CD14-positive monocyte (primary cell): ENCODE data around the gene LSM3. TPM values are rescaled to one million over a fixed set of nuclear protein-coding genes. Genes with fewer than 3 reads are reported as not detected.

Source experiments
- DNase-seq, 3 donors: peaks; one replicate each; pipeline ENCODE4 v3.0.0-alpha.2; 2011 to 2022
- H2AFZ ChIP-seq: 2 replicates; pipeline ENCODE4 v1.6.0; 2012; ENCODE audit warnings: mild to moderate bottlenecking, low read depth, low read length, inconsistent platforms; ENCODE audit not compliant: insufficient read depth, poor library complexity, severe bottlenecking
- H3K27ac ChIP-seq, 2 donors: 1 replicate in 1 of 2; 2 replicates in 1 of 2; pipeline ENCODE4 v1.5.1; 2012 to 2013; ENCODE audit warnings: low read length in 2 of 2, control low read depth in 1 of 2, inconsistent platforms in 1 of 2, low read depth in 1 of 2, mild to moderate bottlenecking in 1 of 2
- H3K27me3 ChIP-seq, 2 donors: one replicate each; pipeline versions ENCODE4 v1.6.0 to v1.6.1; 2011 to 2013; ENCODE audit warnings: low read length in 2 of 2; ENCODE audit not compliant: control insufficient read depth in 2 of 2, insufficient read depth in 2 of 2
- H3K36me3 ChIP-seq, 2 donors: replicated peaks in 1 of 2; 1 replicate in 1 of 2; 2 replicates in 1 of 2; pipeline versions ENCODE4 v1.5.1 to v1.6.1; 2012 to 2013; ENCODE audit warnings: low read length in 2 of 2, control low read depth in 1 of 2, inconsistent platforms in 1 of 2, mild to moderate bottlenecking in 1 of 2; ENCODE audit not compliant: insufficient read depth in 2 of 2, control insufficient read depth in 1 of 2
- H3K4me1 ChIP-seq, 2 donors: 1 replicate in 1 of 2; 2 replicates in 1 of 2; pipeline versions ENCODE4 v1.5.1 to v1.6.1; 2012 to 2013; ENCODE audit warnings: low read length in 2 of 2, control low read depth in 1 of 2, inconsistent platforms in 1 of 2, mild to moderate bottlenecking in 1 of 2, moderate library complexity in 1 of 2; ENCODE audit not compliant: insufficient read depth in 2 of 2, control insufficient read depth in 1 of 2
- H3K4me2 ChIP-seq: replicated peaks from 2 replicates; pipeline ENCODE3; 2012; ENCODE audit warnings: low read length, moderate library complexity, mild to moderate bottlenecking; ENCODE audit not compliant: poor library complexity, severe bottlenecking; ENCODE audit errors: extremely low read depth
- H3K4me3 ChIP-seq, 3 experiments: fragments of 200-600 bp in 1 of 3; sonication (generic) in 1 of 3; replicated peaks in 1 of 3; 1 replicate in 2 of 3; 2 replicates in 1 of 3; pipeline ENCODE4 v1.5.1; 2011 to 2013; ENCODE audit warnings: low read length in 3 of 3, mild to moderate bottlenecking in 3 of 3, control low read depth in 2 of 3, low read depth in 2 of 3, inconsistent platforms in 1 of 3, moderate library complexity in 1 of 3
- H3K79me2 ChIP-seq: 2 replicates; pipeline ENCODE4 v1.6.0; 2012; ENCODE audit warnings: mild to moderate bottlenecking, control low read depth, inconsistent platforms, low read length, moderate library complexity; ENCODE audit not compliant: insufficient read depth
- H3K9ac ChIP-seq: 2 replicates; pipeline ENCODE4 v1.6.0; 2017; ENCODE audit warnings: low read length, mild to moderate bottlenecking; ENCODE audit not compliant: insufficient read depth, poor library complexity, severe bottlenecking
- H3K9me3 ChIP-seq, 2 donors: replicated peaks in 1 of 2; 1 replicate in 1 of 2; 2 replicates in 1 of 2; pipeline versions ENCODE4 v1.5.1 to v1.6.1; 2012 to 2013; ENCODE audit warnings: low read length in 2 of 2, control low read depth in 1 of 2; ENCODE audit not compliant: control insufficient read depth in 1 of 2, insufficient read depth in 1 of 2
- H4K20me1 ChIP-seq: 2 replicates; pipeline ENCODE4 v1.6.0; 2012; ENCODE audit warnings: mild to moderate bottlenecking, low read length, control low read depth, moderate library complexity; ENCODE audit not compliant: insufficient read depth
- H3K27ac Mint-ChIP-seq, 7 donors: one replicate each; pipeline ENCODE4 v1.8.0; 2020; ENCODE audit warnings: mild to moderate bottlenecking in 7 of 7, mixed read lengths in 7 of 7, moderate library complexity in 6 of 7, inconsistent platforms in 2 of 7
- H3K27me3 Mint-ChIP-seq, 3 donors: one replicate each; pipeline ENCODE4 v1.8.0; 2021 to 2022; ENCODE audit warnings: low read depth in 3 of 3, mild to moderate bottlenecking in 3 of 3, mixed read lengths in 3 of 3, moderate library complexity in 3 of 3, inconsistent platforms in 1 of 3
- H3K36me3 Mint-ChIP-seq, 2 donors: one replicate each; pipeline ENCODE4 v1.8.0; 2020; ENCODE audit warnings: mixed read lengths in 2 of 2, inconsistent platforms in 1 of 2, mild to moderate bottlenecking in 1 of 2
- H3K4me1 Mint-ChIP-seq: one replicate; pipeline ENCODE4 v1.8.0; 2020; ENCODE audit warnings: mild to moderate bottlenecking, mixed read lengths
- H3K4me3 Mint-ChIP-seq, 2 donors: one replicate each; pipeline ENCODE4 v1.8.0; 2020; ENCODE audit warnings: mild to moderate bottlenecking in 2 of 2, mixed read lengths in 2 of 2, moderate library complexity in 1 of 2
- H3K9me3 Mint-ChIP-seq, 7 donors: one replicate each; pipeline ENCODE4 v1.8.0; 2020 to 2022; ENCODE audit warnings: mixed read lengths in 7 of 7, mild to moderate bottlenecking in 6 of 7, moderate library complexity in 6 of 7, inconsistent platforms in 2 of 7
- WGBS: methylation state at CpG from one replicate; pipeline ENCODE4 v1.1.5; 2013; ENCODE audit warnings: missing lambda C conversion rate; ENCODE audit not compliant: insufficient coverage; 5-methylcytosine and 5-hydroxymethylcytosine counted together
- intact Hi-C, 2 donors: fragments of 100-400 bp; cut with micrococcal nuclease; formaldehyde crosslinking; loops; one replicate each; pipeline versions ENCODE4 v1.15.0 to v1.15.1; 2023
- polyA plus RNA-seq, 3 donors: library from polyadenylated mRNA; depleted of rRNA in 1 of 3; unstranded in 2 of 3; stranded (reverse) in 1 of 3; fragments of 300-500 nt in 2 of 3; fragments of >200 nt in 1 of 3; fragmentation: Illumina TruSeq in 2 of 3; gene quantifications; 1 replicate in 2 of 3; 2 replicates in 1 of 3; pipeline ENCODE4 v1.2.3, GENCODE V29; 2012 to 2021
- TF ChIP-seq, protein P1 (sequence below): fragments of 200-600 bp; IDR thresholded peaks from one replicate; pipeline ENCODE4 v1.8.0; 2022; ENCODE audit warnings: antibody characterized with exemption, mild to moderate bottlenecking

The LSM3 gene
- polyA plus RNA-seq, 3 donors = 4.1 to 23.2 (median 19.8) TPM

DNA sequence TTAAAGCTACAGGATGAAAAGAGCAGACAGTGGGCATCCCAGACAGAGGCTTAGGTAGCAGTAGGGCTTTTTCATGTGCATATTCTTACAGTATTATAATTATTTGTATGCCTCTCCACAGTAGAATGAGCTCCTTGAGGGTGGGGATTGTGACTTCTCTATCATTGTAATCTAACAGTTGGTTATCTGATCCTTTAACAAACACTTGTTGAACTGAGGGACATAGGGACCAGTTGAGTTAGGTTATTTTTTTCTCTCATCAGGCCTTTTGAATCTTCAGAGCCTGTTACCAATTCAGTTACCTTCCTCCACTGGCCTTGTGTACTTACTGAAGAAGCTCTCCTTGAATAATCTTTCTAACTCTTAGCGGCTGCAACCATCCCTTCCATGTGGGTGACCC lies 1.2 kb downstream of the LSM3 start:
- Mint-ChIP-seq H3K9me3 (peaks cover 0 to 3% (median 0%) of the 10 kb centered on the region in 7 donors), H3K4me1 (peaks cover 33% of the 10 kb centered on the region), H3K4me3 (no peak overlapping the region), H3K27ac (peak overlapping the region in 1 of 7 donors; percentile 99), H3K27me3 (peaks cover 0 to 5% (median 0%) of the 10 kb centered on the region in 3 donors), H3K36me3 (peaks cover 22 to 30% of the 10 kb centered on the region in 2 donors)
- intact Hi-C loops = loop anchor here (5.0 kb wide), 3 partner anchors 37 to 768 kb away; partner anchors contain the start of genes CCDC174 (in 1 of the 2) and NR2C2 (in 1 of the 2)
- peaks cover 33 to 36% of the 10 kb centered on the region in 2 donors for H3K36me3 ChIP-seq
- H3K9me3 ChIP-seq = no peaks in the 10 kb centered on the region
- no peak overlapping the region for H3K27ac ChIP-seq
- peaks cover 14 to 21% of the 10 kb centered on the region in 2 donors for H3K4me1 ChIP-seq
- H4K20me1 ChIP-seq = peaks cover 4% of the 10 kb centered on the region
- no peak overlapping the region for H2AFZ ChIP-seq
- H3K4me2 ChIP-seq = no peak overlapping the region
- WGBS = no CpG with 5 or more reads among the region's 1 CpG
- H3K79me2 ChIP-seq = peaks cover 49% of the 10 kb centered on the region
- TF ChIP-seq, protein P1, sequence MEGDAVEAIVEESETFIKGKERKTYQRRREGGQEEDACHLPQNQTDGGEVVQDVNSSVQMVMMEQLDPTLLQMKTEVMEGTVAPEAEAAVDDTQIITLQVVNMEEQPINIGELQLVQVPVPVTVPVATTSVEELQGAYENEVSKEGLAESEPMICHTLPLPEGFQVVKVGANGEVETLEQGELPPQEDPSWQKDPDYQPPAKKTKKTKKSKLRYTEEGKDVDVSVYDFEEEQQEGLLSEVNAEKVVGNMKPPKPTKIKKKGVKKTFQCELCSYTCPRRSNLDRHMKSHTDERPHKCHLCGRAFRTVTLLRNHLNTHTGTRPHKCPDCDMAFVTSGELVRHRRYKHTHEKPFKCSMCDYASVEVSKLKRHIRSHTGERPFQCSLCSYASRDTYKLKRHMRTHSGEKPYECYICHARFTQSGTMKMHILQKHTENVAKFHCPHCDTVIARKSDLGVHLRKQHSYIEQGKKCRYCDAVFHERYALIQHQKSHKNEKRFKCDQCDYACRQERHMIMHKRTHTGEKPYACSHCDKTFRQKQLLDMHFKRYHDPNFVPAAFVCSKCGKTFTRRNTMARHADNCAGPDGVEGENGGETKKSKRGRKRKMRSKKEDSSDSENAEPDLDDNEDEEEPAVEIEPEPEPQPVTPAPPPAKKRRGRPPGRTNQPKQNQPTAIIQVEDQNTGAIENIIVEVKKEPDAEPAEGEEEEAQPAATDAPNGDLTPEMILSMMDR = no peak
- peak overlapping the region in 1 of 3 experiments; percentile 87 for H3K4me3 ChIP-seq
- DNase-seq = no peak
- H3K27me3 ChIP-seq = no peaks in the 10 kb centered on the region
- H3K9ac ChIP-seq = no peak overlapping the region

DNA sequence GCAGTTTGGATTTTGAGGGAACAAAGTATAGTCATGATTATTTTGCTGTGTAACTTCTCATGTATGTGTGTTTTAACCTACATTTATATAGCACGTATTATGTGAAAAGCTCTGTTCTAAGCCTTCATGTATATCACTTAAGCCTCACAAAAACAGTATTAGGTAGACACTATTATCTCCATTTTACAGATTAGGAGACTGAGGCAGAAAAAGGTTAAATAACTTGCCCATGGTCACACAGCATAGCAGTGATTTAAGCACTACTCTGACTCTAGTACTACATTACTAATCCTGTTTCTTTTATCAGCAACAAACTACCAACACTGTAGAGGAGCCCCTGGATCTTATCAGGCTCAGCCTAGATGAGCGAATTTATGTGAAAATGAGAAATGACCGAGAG lies 2.6 kb downstream of the LSM3 start:
- intact Hi-C loops = no loop called here
- Histone ChIP-seq H3K9ac (no peak overlapping the region), H2AFZ (no peak overlapping the region), H3K9me3 (no peaks in the 10 kb centered on the region), H3K4me3 (no peak overlapping the region), H4K20me1 (no peaks in the 10 kb centered on the region), H3K4me1 (peaks cover 14 to 21% of the 10 kb centered on the region in 2 donors), H3K36me3 (peaks cover 45 to 51% of the 10 kb centered on the region in 2 donors), H3K79me2 (peaks cover 42% of the 10 kb centered on the region), H3K27me3 (no peaks in the 10 kb centered on the region), H3K27ac (no peak overlapping the region), H3K4me2 (no peak overlapping the region)
- TF ChIP-seq, protein P1 = no peak
- H3K27me3 Mint-ChIP-seq = peaks cover 0 to 5% (median 0%) of the 10 kb centered on the region in 3 donors
- no peak overlapping the region for H3K27ac Mint-ChIP-seq
- peaks cover 18% of the 10 kb centered on the region for H3K4me1 Mint-ChIP-seq
- no CpG with 5 or more reads among the region's 3 CpGs for WGBS
- DNase-seq = no peak
- no peak overlapping the region for H3K4me3 Mint-ChIP-seq
- peaks cover 29 to 44% of the 10 kb centered on the region in 2 donors for H3K36me3 Mint-ChIP-seq
- peaks cover 0 to 3% (median 0%) of the 10 kb centered on the region in 7 donors for H3K9me3 Mint-ChIP-seq
